Measurements from ENCODE around the gene MOSPD2.

DNA sequence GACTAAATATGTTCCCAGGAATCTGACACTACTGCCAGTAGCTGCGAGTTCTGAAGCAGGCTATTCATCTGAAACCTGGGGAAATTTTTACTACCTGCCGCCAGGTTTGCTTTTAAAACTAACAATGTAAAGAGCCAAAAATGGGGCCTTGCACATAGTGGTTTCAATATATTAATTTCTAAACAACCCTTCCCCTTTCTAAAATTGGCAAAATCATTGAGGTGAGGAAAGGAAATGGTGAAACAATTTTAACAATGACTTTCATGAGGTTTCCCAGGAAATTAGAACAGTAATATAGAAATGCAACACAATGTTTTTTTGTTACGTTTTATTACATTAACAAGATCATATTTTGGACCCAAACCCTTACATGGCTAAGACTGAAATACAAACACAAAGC is 21.7 kb upstream of the MOSPD2 start:
- TF ChIP-seq, protein P1, sequence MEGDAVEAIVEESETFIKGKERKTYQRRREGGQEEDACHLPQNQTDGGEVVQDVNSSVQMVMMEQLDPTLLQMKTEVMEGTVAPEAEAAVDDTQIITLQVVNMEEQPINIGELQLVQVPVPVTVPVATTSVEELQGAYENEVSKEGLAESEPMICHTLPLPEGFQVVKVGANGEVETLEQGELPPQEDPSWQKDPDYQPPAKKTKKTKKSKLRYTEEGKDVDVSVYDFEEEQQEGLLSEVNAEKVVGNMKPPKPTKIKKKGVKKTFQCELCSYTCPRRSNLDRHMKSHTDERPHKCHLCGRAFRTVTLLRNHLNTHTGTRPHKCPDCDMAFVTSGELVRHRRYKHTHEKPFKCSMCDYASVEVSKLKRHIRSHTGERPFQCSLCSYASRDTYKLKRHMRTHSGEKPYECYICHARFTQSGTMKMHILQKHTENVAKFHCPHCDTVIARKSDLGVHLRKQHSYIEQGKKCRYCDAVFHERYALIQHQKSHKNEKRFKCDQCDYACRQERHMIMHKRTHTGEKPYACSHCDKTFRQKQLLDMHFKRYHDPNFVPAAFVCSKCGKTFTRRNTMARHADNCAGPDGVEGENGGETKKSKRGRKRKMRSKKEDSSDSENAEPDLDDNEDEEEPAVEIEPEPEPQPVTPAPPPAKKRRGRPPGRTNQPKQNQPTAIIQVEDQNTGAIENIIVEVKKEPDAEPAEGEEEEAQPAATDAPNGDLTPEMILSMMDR (IDR thresholded peaks at IDR 0.05; ENCODE audit: extremely low read depth in 1 of 2, insufficient read depth in 1 of 2, low read depth in 1 of 2, low read length in 2 of 2): no peak
- TF ChIP-seq EZH2 (IDR thresholded peaks at IDR 0.05; ENCODE audit: borderline replicate concordance, low read depth, low read length, severe bottlenecking) (no peak), POLR2A (IDR thresholded peaks at IDR 0.05; ENCODE audit: low read depth, low read length) (no peak), MYC (IDR thresholded peaks at IDR 0.05; ENCODE audit: low read depth, low read length) (no peak), POLR2AphosphoS5 (IDR thresholded peaks at IDR 0.05; ENCODE audit: insufficient read depth, low read depth, low read length) (no peak), JUN (IDR thresholded peaks at IDR 0.05; ENCODE audit: borderline replicate concordance, insufficient read depth, insufficient read length, low read depth) (no peak)
- TF ChIP-seq, protein P2, sequence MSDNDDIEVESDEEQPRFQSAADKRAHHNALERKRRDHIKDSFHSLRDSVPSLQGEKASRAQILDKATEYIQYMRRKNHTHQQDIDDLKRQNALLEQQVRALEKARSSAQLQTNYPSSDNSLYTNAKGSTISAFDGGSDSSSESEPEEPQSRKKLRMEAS (IDR thresholded peaks at IDR 0.05; ENCODE audit: insufficient read depth, insufficient read length): no peak

All from endothelial cell of umbilical vein (primary cell).